H9 (cell line): ENCODE data around the gene PNPO. TPM values are rescaled to one million over a fixed set of nuclear protein-coding genes. Genes with fewer than 3 reads are reported as not detected.

Source experiments
- DNase-seq: peaks from one replicate; pipeline ENCODE4 v3.0.0-alpha.2; 2017
- H2AFZ ChIP-seq: one replicate; pipeline ENCODE4 v1.6.1; 2013; ENCODE audit warnings: mild to moderate bottlenecking, low read length, control low read depth, moderate library complexity
- H2AK5ac ChIP-seq: 2 replicates; pipeline ENCODE4 v1.6.1; 2013; ENCODE audit warnings: low read length, control low read depth, mixed read lengths; ENCODE audit not compliant: insufficient read length
- H2BK120ac ChIP-seq: one replicate; pipeline ENCODE4 v1.6.1; 2013; ENCODE audit warnings: low read depth, mild to moderate bottlenecking, low read length, control low read depth, inconsistent platforms; ENCODE audit not compliant: poor library complexity, severe bottlenecking
- H2BK12ac ChIP-seq: 2 replicates; pipeline ENCODE4 v1.6.1; 2013; ENCODE audit warnings: low read length, control low read depth, mixed read lengths, low read depth; ENCODE audit not compliant: insufficient read length
- H2BK15ac ChIP-seq: 2 replicates; pipeline ENCODE4 v1.6.1; 2013; ENCODE audit warnings: low read depth, low read length, control low read depth
- H2BK20ac ChIP-seq: one replicate; pipeline ENCODE4 v1.6.1; 2013; ENCODE audit warnings: low read depth, mild to moderate bottlenecking, low read length, control low read depth, inconsistent platforms; ENCODE audit not compliant: poor library complexity, severe bottlenecking
- H2BK5ac ChIP-seq: 2 replicates; pipeline ENCODE4 v1.6.1; 2013; ENCODE audit warnings: low read length, control low read depth, mixed read lengths; ENCODE audit not compliant: insufficient read length
- H3K14ac ChIP-seq: 2 replicates; pipeline ENCODE4 v1.6.1; 2013; ENCODE audit warnings: low read length, control low read depth; ENCODE audit not compliant: insufficient read depth
- H3K18ac ChIP-seq: 2 replicates; pipeline ENCODE4 v1.6.1; 2013; ENCODE audit warnings: low read depth, mild to moderate bottlenecking, mixed read lengths, low read length, control low read depth; ENCODE audit not compliant: insufficient read length
- H3K23ac ChIP-seq: 2 replicates; pipeline ENCODE4 v1.6.1; 2013; ENCODE audit warnings: low read length, control low read depth, mixed read lengths, low read depth; ENCODE audit not compliant: insufficient read length
- H3K23me2 ChIP-seq: 2 replicates; pipeline ENCODE4 v1.6.1; 2013; ENCODE audit warnings: low read depth, mild to moderate bottlenecking, mixed read lengths, low read length, control low read depth; ENCODE audit not compliant: insufficient read length, poor library complexity, severe bottlenecking
- H3K27ac ChIP-seq: 2 replicates; pipeline ENCODE4 v1.5.1; 2013; ENCODE audit warnings: low read length, control low read depth, mixed read lengths, low read depth; ENCODE audit not compliant: insufficient read length
- H3K27me3 ChIP-seq: 2 replicates; pipeline ENCODE4 v1.6.1; 2013; ENCODE audit warnings: low read length, control low read depth, inconsistent platforms; ENCODE audit not compliant: insufficient read depth
- H3K4ac ChIP-seq: 2 replicates; pipeline ENCODE4 v1.6.1; 2013; ENCODE audit warnings: low read depth, mild to moderate bottlenecking, control low read depth, inconsistent platforms, low read length, moderate library complexity
- H3K4me1 ChIP-seq: 2 replicates; pipeline ENCODE4 v1.6.1; 2013; ENCODE audit warnings: low read length, control low read depth, inconsistent platforms; ENCODE audit not compliant: insufficient read depth
- H3K4me2 ChIP-seq: 2 replicates; pipeline ENCODE4 v1.6.1; 2013; ENCODE audit warnings: low read length, control low read depth, mixed read lengths; ENCODE audit not compliant: insufficient read length, insufficient read depth
- H3K56ac ChIP-seq: 2 replicates; pipeline ENCODE4 v1.6.1; 2013; ENCODE audit warnings: low read depth, mild to moderate bottlenecking, mixed read lengths, low read length, control low read depth; ENCODE audit not compliant: insufficient read length
- H3K79me1 ChIP-seq: 2 replicates; pipeline ENCODE4 v1.6.1; 2013; ENCODE audit warnings: low read depth, mild to moderate bottlenecking, moderate library complexity, low read length, control low read depth, inconsistent platforms; ENCODE audit not compliant: insufficient read depth, poor library complexity, severe bottlenecking
- H3K79me2 ChIP-seq: 2 replicates; pipeline ENCODE4 v1.6.1; 2013; ENCODE audit warnings: low read length, control low read depth, inconsistent platforms; ENCODE audit not compliant: insufficient read depth
- H3K9ac ChIP-seq: 2 replicates; pipeline ENCODE4 v1.6.1; 2013; ENCODE audit warnings: low read length, control low read depth, mixed read lengths; ENCODE audit not compliant: insufficient read length; ENCODE audit errors: extremely low read depth
- H3K9me3 ChIP-seq: one replicate; pipeline ENCODE4 v1.6.1; 2013; ENCODE audit warnings: low read depth, low read length, inconsistent platforms; ENCODE audit not compliant: control insufficient read depth
- H3T11ph ChIP-seq: one replicate; pipeline ENCODE4 v1.6.1; 2013; ENCODE audit warnings: mild to moderate bottlenecking, low read length, control low read depth, inconsistent platforms
- H4K20me1 ChIP-seq: one replicate; pipeline ENCODE4 v1.6.1; 2013; ENCODE audit not compliant: control insufficient read depth, insufficient read length, insufficient read depth
- H4K5ac ChIP-seq: 2 replicates; pipeline ENCODE4 v1.6.1; 2013; ENCODE audit warnings: low read depth, mild to moderate bottlenecking, mixed read lengths, low read length, control low read depth; ENCODE audit not compliant: insufficient read length
- H4K8ac ChIP-seq: replicated peaks from 2 replicates; pipeline ENCODE4 v1.6.1; 2013; ENCODE audit warnings: low read length, control low read depth, mixed read lengths, low read depth; ENCODE audit not compliant: insufficient read length
- H4K91ac ChIP-seq: 2 replicates; pipeline ENCODE4 v1.6.1; 2013; ENCODE audit warnings: low read depth, mild to moderate bottlenecking, moderate library complexity, mixed read lengths, low read length, control low read depth; ENCODE audit not compliant: insufficient read length
- H3K27ac Mint-ChIP-seq, 3 experiments: 2 replicates in 2 of 3; 3 replicates in 1 of 3; pipeline ENCODE4 v1.8.0; 2020 to 2021; ENCODE audit warnings: mixed read lengths in 3 of 3, mild to moderate bottlenecking in 1 of 3, moderate library complexity in 1 of 3
- H3K27me3 Mint-ChIP-seq: 2 replicates; pipeline ENCODE4 v1.8.0; 2021; ENCODE audit warnings: low read depth, mild to moderate bottlenecking, moderate library complexity, mixed read lengths
- H3K36me3 Mint-ChIP-seq, 3 experiments: 2 replicates in 2 of 3; 3 replicates in 1 of 3; pipeline ENCODE4 v1.8.0; 2020 to 2021; ENCODE audit warnings: low read depth in 3 of 3, mixed read lengths in 3 of 3; ENCODE audit not compliant: insufficient read depth in 1 of 3
- H3K4me1 Mint-ChIP-seq, 2 experiments: 2 replicates each; pipeline ENCODE4 v1.8.0; 2020; ENCODE audit warnings: mixed read lengths in 2 of 2
- H3K4me3 Mint-ChIP-seq, 2 experiments: 2 replicates in 1 of 2; 3 replicates in 1 of 2; pipeline ENCODE4 v1.8.0; 2020 to 2021; ENCODE audit warnings: mild to moderate bottlenecking in 2 of 2, mixed read lengths in 2 of 2, moderate library complexity in 1 of 2
- H3K9me3 Mint-ChIP-seq, 2 experiments: 2 replicates in 1 of 2; 3 replicates in 1 of 2; pipeline ENCODE4 v1.8.0; 2020; ENCODE audit warnings: mild to moderate bottlenecking in 2 of 2, mixed read lengths in 2 of 2, moderate library complexity in 1 of 2
- whole genome bisulfite sequencing: extraction: QIAGEN DNeasy Blood & Tissue Kit; methylation state at CpG from one replicate; pipeline ENCODE4 v1.1.7; 2013; ENCODE audit warnings: missing lambda C conversion rate, low lambda C conversion rate, mixed read lengths; ENCODE audit not compliant: insufficient read length; ENCODE audit errors: extremely low coverage; 5-methylcytosine and 5-hydroxymethylcytosine counted together
- total RNA-seq: library from RNA; stranded (reverse); gene quantifications from 2 replicates; pipeline ENCODE4 v1.2.1, GENCODE V29; 2021
- TF ChIP-seq, protein P1 (sequence below): fragments of 200-600 bp; sonication (generic); conservative IDR thresholded peaks from 3 replicates; pipeline ENCODE4 v1.8.0; 2021; ENCODE audit warnings: antibody characterized with exemption, mild to moderate bottlenecking

PNPO gene
- total RNA-seq, 1 experiment from 2014 or later, result 6.7 TPM

DNA sequence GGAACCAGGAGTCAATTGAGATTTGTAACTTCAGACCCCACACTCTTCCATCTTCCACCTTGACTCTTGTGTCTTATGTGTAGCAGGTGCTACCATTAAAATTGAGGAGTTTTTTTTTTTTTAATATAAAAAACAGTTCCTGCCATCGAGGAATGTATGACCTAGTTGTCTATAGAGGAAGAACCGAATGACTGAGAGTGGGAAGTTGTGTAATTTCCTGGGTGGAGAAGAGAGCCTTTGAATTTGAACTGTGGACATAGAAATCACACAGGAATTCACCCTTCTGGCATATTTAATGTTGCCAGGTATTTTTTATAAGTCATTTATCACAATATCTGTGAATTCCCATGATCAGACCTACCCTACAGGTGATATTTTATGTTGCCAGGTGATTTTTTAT, 23.4 kb upstream of the PNPO start:
- Mint-ChIP-seq H3K36me3 (peaks cover 0 to 26% (median 24%) of the 10 kb centered on the region in 3 experiments; a peak in 6 of 7 replicates), H3K4me3 (no peak overlapping the region), H3K27ac (no peak overlapping the region), H3K9me3 (no peaks in the 10 kb centered on the region), H3K27me3 (no peaks in the 10 kb centered on the region), H3K4me1 (no peaks in the 10 kb centered on the region; a peak in 1 of 4 replicates)
- no peaks in the 10 kb centered on the region for H3K27me3 ChIP-seq
- no peak overlapping the region for H3K23ac ChIP-seq
- no peak overlapping the region for H2AFZ ChIP-seq
- H4K91ac ChIP-seq, result no peak overlapping the region
- no peak overlapping the region for H3K56ac ChIP-seq
- no peak overlapping the region for H2BK15ac ChIP-seq
- H2BK20ac ChIP-seq, result no peak overlapping the region
- H3K79me2 ChIP-seq, result no peaks in the 10 kb centered on the region
- DNase-seq, result no peak
- no peak overlapping the region for H3K14ac ChIP-seq
- no peaks in the 10 kb centered on the region for H3K4me1 ChIP-seq
- no peak overlapping the region for H3K4ac ChIP-seq
- no peak overlapping the region for H2BK12ac ChIP-seq
- H2BK120ac ChIP-seq, result no peak overlapping the region
- H3T11ph ChIP-seq, result no peak overlapping the region
- no CpG with 5 or more reads among the region's 2 CpGs for WGBS
- no peak overlapping the region for H2AK5ac ChIP-seq
- H4K20me1 ChIP-seq, result no peaks in the 10 kb centered on the region
- H3K23me2 ChIP-seq, result no peaks in the 10 kb centered on the region
- no peak overlapping the region for H3K4me2 ChIP-seq
- no peak overlapping the region for H3K18ac ChIP-seq
- H3K27ac ChIP-seq, result no peak overlapping the region
- H4K8ac ChIP-seq, result no peak overlapping the region
- H3K9ac ChIP-seq, result no peak overlapping the region
- H3K9me3 ChIP-seq, result no peaks in the 10 kb centered on the region
- H3K79me1 ChIP-seq, result no peaks in the 10 kb centered on the region
- TF ChIP-seq, protein P1, sequence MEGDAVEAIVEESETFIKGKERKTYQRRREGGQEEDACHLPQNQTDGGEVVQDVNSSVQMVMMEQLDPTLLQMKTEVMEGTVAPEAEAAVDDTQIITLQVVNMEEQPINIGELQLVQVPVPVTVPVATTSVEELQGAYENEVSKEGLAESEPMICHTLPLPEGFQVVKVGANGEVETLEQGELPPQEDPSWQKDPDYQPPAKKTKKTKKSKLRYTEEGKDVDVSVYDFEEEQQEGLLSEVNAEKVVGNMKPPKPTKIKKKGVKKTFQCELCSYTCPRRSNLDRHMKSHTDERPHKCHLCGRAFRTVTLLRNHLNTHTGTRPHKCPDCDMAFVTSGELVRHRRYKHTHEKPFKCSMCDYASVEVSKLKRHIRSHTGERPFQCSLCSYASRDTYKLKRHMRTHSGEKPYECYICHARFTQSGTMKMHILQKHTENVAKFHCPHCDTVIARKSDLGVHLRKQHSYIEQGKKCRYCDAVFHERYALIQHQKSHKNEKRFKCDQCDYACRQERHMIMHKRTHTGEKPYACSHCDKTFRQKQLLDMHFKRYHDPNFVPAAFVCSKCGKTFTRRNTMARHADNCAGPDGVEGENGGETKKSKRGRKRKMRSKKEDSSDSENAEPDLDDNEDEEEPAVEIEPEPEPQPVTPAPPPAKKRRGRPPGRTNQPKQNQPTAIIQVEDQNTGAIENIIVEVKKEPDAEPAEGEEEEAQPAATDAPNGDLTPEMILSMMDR, result no peak
- H2BK5ac ChIP-seq, result no peak overlapping the region
- no peak overlapping the region for H4K5ac ChIP-seq
